Panc1 (cell line): ENCODE results near the gene INPP4A. TPM values are rescaled to one million over a fixed set of nuclear protein-coding genes. Genes with fewer than 3 reads are reported as not detected.

Source experiments
- ATAC-seq: fragments of 200-7000 bp; cut with Tn5 transposase; 2 replicates; pipeline ENCODE4 v1.9.1; 2020; ENCODE audit warnings: mild to moderate bottlenecking, moderate library complexity
- BruUV-seq: library from RNA; stranded (reverse); fragments of 400-500 nt; replicated peaks from 2 replicates; lab custom pipeline; 2021; lab: Mats Ljungman, UMichigan
- CTCF ChIA-PET: fragments of 300-600 bp; sonication (Branson Sonifier 250); formaldehyde crosslinking; loops from one replicate; lab custom pipeline; 2022; ENCODE audit warnings: antibody characterized with exemption; lab: Charles Lee
- POLR2A ChIA-PET: fragments of 300-600 bp; sonication (Branson Sonifier 250); formaldehyde crosslinking; loops from one replicate; lab custom pipeline; 2022; ENCODE audit warnings: antibody characterized with exemption; lab: Charles Lee
- DNase-seq: peaks from one replicate; pipeline ENCODE4 v3.0.0-alpha.2; 2010; ENCODE audit warnings: low read depth, low spot score
- H3K27ac ChIP-seq: 2 replicates; pipeline ENCODE4 v1.5.1; 2011; ENCODE audit warnings: mild to moderate bottlenecking, low read length, inconsistent platforms
- H3K27me3 ChIP-seq: fragments of 200-500 bp; sonication (Bioruptor generic); 2 replicates; pipeline ENCODE4 v1.6.0; 2014; ENCODE audit warnings: low read length, inconsistent platforms; ENCODE audit not compliant: control insufficient read depth, insufficient read depth
- H3K36me3 ChIP-seq: fragments of 200-500 bp; sonication (Bioruptor generic); 2 replicates; pipeline ENCODE4 v1.5.1; 2014; ENCODE audit warnings: inconsistent platforms, mild to moderate bottlenecking, low read length, moderate library complexity; ENCODE audit not compliant: control insufficient read depth, insufficient read depth
- H3K4me1 ChIP-seq: 2 replicates; pipeline ENCODE4 v1.5.1; 2011; ENCODE audit warnings: inconsistent platforms, mild to moderate bottlenecking, low read length, moderate library complexity; ENCODE audit not compliant: control insufficient read depth, insufficient read depth
- H3K4me3 ChIP-seq, 2 experiments: 2 replicates each; pipeline ENCODE4 v1.5.1; 2011 to 2012; ENCODE audit warnings: low read depth in 2 of 2, low read length in 2 of 2, mild to moderate bottlenecking in 2 of 2, inconsistent platforms in 1 of 2, moderate library complexity in 1 of 2
- H3K9me3 ChIP-seq: fragments of 200-500 bp; sonication (Bioruptor generic); 2 replicates; pipeline ENCODE4 v1.5.1; 2014; ENCODE audit warnings: low read depth, mild to moderate bottlenecking, inconsistent platforms, low read length, moderate library complexity; ENCODE audit not compliant: control insufficient read depth, insufficient read depth
- CTCF ChIP-seq: fragments of 450-650 bp; IDR thresholded peaks from 2 replicates; pipeline ENCODE4 v1.5.1; 2017; ENCODE audit warnings: mild to moderate bottlenecking
- POLR2AphosphoS5 ChIP-seq: IDR thresholded peaks from 2 replicates; pipeline ENCODE4 v1.6.1; 2012; ENCODE audit warnings: mild to moderate bottlenecking, low read depth, low read length, moderate library complexity
- REST ChIP-seq, 2 experiments: IDR thresholded peaks; 2 replicates each; pipeline ENCODE4 v1.6.1; 2011 to 2012; ENCODE audit warnings: low read depth in 2 of 2, control low read depth in 1 of 2, low read length in 1 of 2, mild to moderate bottlenecking in 1 of 2, moderate library complexity in 1 of 2; ENCODE audit not compliant: insufficient read depth in 1 of 2
- SIN3A ChIP-seq: IDR thresholded peaks from 2 replicates; pipeline ENCODE4 v1.6.1; 2012; ENCODE audit warnings: low read depth, mild to moderate bottlenecking, low read length, moderate library complexity, borderline replicate concordance; ENCODE audit not compliant: insufficient read depth
- TCF7L2 ChIP-seq: IDR thresholded peaks from 2 replicates; pipeline ENCODE4 v1.6.1; 2011; ENCODE audit warnings: mild to moderate bottlenecking, low read depth, low read length, inconsistent platforms
- in situ Hi-C: cut with HindIII; loops from 2 replicates; pipeline ENCODE4 v1.10.0; 2016; ENCODE audit warnings: low sequenced_read_pairs, low pct_unique_long_range_greater_than_20kb
- intact Hi-C: fragments of 100-400 bp; cut with micrococcal nuclease; formaldehyde crosslinking; loops from one replicate; pipeline ENCODE4 v1.10.0; 2022; ENCODE audit not compliant: unreplicated experiment
- total RNA-seq: library from RNA; stranded (reverse); gene quantifications from one replicate; pipeline ENCODE4 v1.2.1, GENCODE V29; 2021; ENCODE audit not compliant: unreplicated experiment

The INPP4A gene
- total RNA-seq, 1 experiment from 2014 or later: 22.9 TPM

GRCh38 chr2:98494699-98495098, 50.0 kb downstream of the INPP4A start:
- Histone ChIP-seq H3K27me3 (no peaks in the 10 kb centered on the region), H3K36me3 (no peaks in the 10 kb centered on the region), H3K9me3 (no peaks in the 10 kb centered on the region), H3K27ac (no peak overlapping the region), H3K4me1 (no peaks in the 10 kb centered on the region), H3K4me3 (no peak overlapping the region)
- ChIA-PET POLR2A (no interaction called here), CTCF (no interaction called here)
- DNase-seq (no peak), ATAC-seq (no peak)
- intact Hi-C loops: no loop called here
- TF ChIP-seq POLR2AphosphoS5 (no peak), CTCF (no peak), REST (IDR thresholded peaks at IDR 0.05; ENCODE audit: insufficient read depth in 1 of 2, low read depth in 2 of 2, low read length in 1 of 2) (no peak), SIN3A (no peak), TCF7L2 (no peak)
- BruUV-seq: no TSS peak
- in situ Hi-C loops: no loop called here

GRCh38 chr2:98496750-98497493, 52.3 kb downstream of the INPP4A start:
- TF ChIP-seq SIN3A: no peak
- no peak for TF ChIP-seq CTCF
- no peak for TF ChIP-seq POLR2AphosphoS5
- no peak for TF ChIP-seq TCF7L2
- no peak for TF ChIP-seq REST (IDR thresholded peaks at IDR 0.05; ENCODE audit: insufficient read depth in 1 of 2, low read depth in 2 of 2, low read length in 1 of 2)
- intact Hi-C loops (no loop called here), in situ Hi-C loops (no loop called here)
- ChIA-PET POLR2A (no interaction called here), CTCF (no interaction called here)
- Histone ChIP-seq H3K27me3 (no peaks in the 10 kb centered on the region), H3K4me3 (no peak overlapping the region), H3K36me3 (no peaks in the 10 kb centered on the region), H3K27ac (no peak overlapping the region), H3K9me3 (no peaks in the 10 kb centered on the region), H3K4me1 (no peaks in the 10 kb centered on the region)
- DNase-seq (no peak), ATAC-seq (no peak)
- BruUV-seq: no TSS peak
